Right atrium auricular region (tissue), 2 donors: ENCODE results near the gene PIK3CD. TPM values are rescaled to one million over a fixed set of nuclear protein-coding genes. Genes with fewer than 3 reads are reported as not detected.

Experiments used
- DNase-seq: peaks from one replicate; pipeline ENCODE4 v3.0.0-alpha.2; 2019; ENCODE audit warnings: low spot score
- H3K27ac ChIP-seq, 2 donors: fragments of 200-600 bp; sonication (generic); 1 replicate in 1 of 2; 2 replicates in 1 of 2; pipeline ENCODE4 v1.5.1; 2016 to 2019
- H3K27me3 ChIP-seq, 2 donors: fragments of 200-600 bp; sonication (generic); one replicate each; pipeline versions ENCODE4 v1.5.1 to v1.6.0; 2017 to 2019
- H3K36me3 ChIP-seq: fragments of 200-600 bp; sonication (generic); one replicate; pipeline ENCODE4 v1.5.1; 2016
- H3K4me1 ChIP-seq, 2 donors: fragments of 200-600 bp; sonication (generic); one replicate each; pipeline versions ENCODE4 v1.5.1 to v1.6.0; 2017 to 2019
- H3K4me3 ChIP-seq, 2 donors: fragments of 200-600 bp; sonication (generic); 1 replicate in 1 of 2; 2 replicates in 1 of 2; pipeline ENCODE4 v1.5.1; 2017 to 2019; ENCODE audit warnings: mild to moderate bottlenecking in 1 of 2, moderate library complexity in 1 of 2
- H3K9me3 ChIP-seq, 2 donors: fragments of 200-600 bp; sonication (generic); one replicate each; pipeline ENCODE4 v1.5.1; 2019
- CTCF ChIP-seq, 2 donors: fragments of 200-600 bp; sonication (generic); IDR thresholded peaks; one replicate each; pipeline ENCODE4 v1.5.1; 2019; ENCODE audit warnings: antibody characterized with exemption in 2 of 2
- total RNA-seq, 2 donors: library from RNA; depleted of rRNA; stranded (reverse); fragments of >200 nt; gene quantifications; one replicate each; pipeline ENCODE4 v1.1.0, GENCODE V29; 2016

PIK3CD gene
- total RNA-seq, 2 donors from 2014 or later, result 4.7 to 7.4 TPM

GRCh38 chr1:9610548-9610947, 41.0 kb upstream of the PIK3CD start:
- no peak for TF ChIP-seq CTCF (IDR thresholded peaks at IDR 0.05)
- H3K36me3 ChIP-seq, result peaks cover 38% of the 10 kb centered on the region
- no peak overlapping the region for H3K4me3 ChIP-seq
- peaks cover 0 to 7% of the 10 kb centered on the region in 2 donors for H3K4me1 ChIP-seq
- no peak for DNase-seq
- no peaks in the 10 kb centered on the region for H3K9me3 ChIP-seq
- no peaks in the 10 kb centered on the region for H3K27me3 ChIP-seq
- H3K27ac ChIP-seq, result no peak overlapping the region

GRCh38 chr1:9611716-9612115, 39.8 kb upstream of the PIK3CD start:
- peaks cover 0 to 7% of the 10 kb centered on the region in 2 donors for H3K4me1 ChIP-seq
- no peaks in the 10 kb centered on the region for H3K9me3 ChIP-seq
- H3K27me3 ChIP-seq, result no peaks in the 10 kb centered on the region
- H3K36me3 ChIP-seq, result peaks cover 38% of the 10 kb centered on the region
- no peak for DNase-seq
- TF ChIP-seq CTCF (IDR thresholded peaks at IDR 0.05), result no peak
- H3K27ac ChIP-seq, result no peak overlapping the region
- H3K4me3 ChIP-seq, result no peak overlapping the region

- Histone ChIP-seq H3K36me3 (peaks cover 38% of the 10 kb centered on the region), H3K9me3 (no peaks in the 10 kb centered on the region), H3K27me3 (no peaks in the 10 kb centered on the region), H3K4me3 (no peak overlapping the region), H3K4me1 (peaks cover 0 to 3% of the 10 kb centered on the region in 2 donors), H3K27ac (no peak overlapping the region)
- no peak for DNase-seq
- no peak for TF ChIP-seq CTCF (IDR thresholded peaks at IDR 0.05)
Measured at GRCh38 chr1:9612162-9612845, 39.2 kb upstream of the PIK3CD start.

GRCh38 chr1:9612871-9613624, 38.5 kb upstream of the PIK3CD start:
- no peak for DNase-seq
- no peak overlapping the region for H3K27ac ChIP-seq
- H3K36me3 ChIP-seq, result peaks cover 38% of the 10 kb centered on the region
- H3K27me3 ChIP-seq, result no peaks in the 10 kb centered on the region
- TF ChIP-seq CTCF (IDR thresholded peaks at IDR 0.05), result no peak
- H3K9me3 ChIP-seq, result no peaks in the 10 kb centered on the region
- H3K4me1 ChIP-seq, result no peaks in the 10 kb centered on the region
- no peak overlapping the region for H3K4me3 ChIP-seq

- TF ChIP-seq CTCF (IDR thresholded peaks at IDR 0.05), result no peak
- peaks cover 38% of the 10 kb centered on the region for H3K36me3 ChIP-seq
- DNase-seq, result no peak
- no peak overlapping the region for H3K4me3 ChIP-seq
- no peaks in the 10 kb centered on the region for H3K27me3 ChIP-seq
- no peaks in the 10 kb centered on the region for H3K9me3 ChIP-seq
- H3K4me1 ChIP-seq, result no peaks in the 10 kb centered on the region
- no peak overlapping the region for H3K27ac ChIP-seq
Measured at GRCh38 chr1:9613625-9614299, 37.8 kb upstream of the PIK3CD start.
